HG03039 (cell line): ENCODE measurements around the gene ATXN1.

Source experiments
- ATAC-seq: cut with Tn5 transposase; IDR thresholded peaks from one replicate; pipeline ENCODE4 v1.9.1; 2021; ENCODE audit warnings: mild to moderate bottlenecking, moderate library complexity; ENCODE audit not compliant: unreplicated experiment

The ATXN1 gene

GRCh38 chr6:16583144-16583762 lies 178.0 kb downstream of the ATXN1 start:
- ATAC-seq: no peak

DNA sequence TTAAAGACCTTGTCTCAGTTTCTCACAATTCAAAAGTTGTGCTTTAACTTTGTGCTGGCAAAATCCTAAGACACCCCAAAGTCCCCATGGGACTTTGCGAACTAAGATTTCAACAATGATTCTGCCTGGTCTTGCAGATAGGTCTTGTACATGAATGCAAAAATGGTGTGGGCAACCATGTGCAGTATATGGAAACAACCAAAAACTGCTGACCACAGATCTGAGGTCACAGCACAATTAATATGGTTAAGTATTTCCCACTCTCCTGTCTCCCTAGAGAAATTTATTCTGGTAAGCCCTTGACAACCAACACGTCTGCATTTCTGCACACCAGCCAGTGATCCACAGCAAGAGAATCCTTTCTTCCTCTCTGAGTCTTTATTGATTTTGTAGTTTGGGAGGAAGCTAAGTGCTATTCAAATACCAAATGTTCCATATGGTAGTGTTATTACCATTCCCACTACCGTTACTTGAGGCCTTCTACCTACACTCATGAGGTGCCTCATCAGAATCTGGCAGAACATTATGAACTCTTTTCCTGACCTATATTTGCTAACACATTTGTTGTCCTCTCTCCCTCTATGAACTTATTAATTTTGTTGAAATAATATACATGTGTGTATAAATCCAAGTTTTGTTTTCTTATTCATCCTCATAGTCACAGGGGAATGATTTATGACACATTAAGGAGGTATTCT lies 178.7 kb downstream of the ATXN1 start:
- no peak for ATAC-seq

DNA sequence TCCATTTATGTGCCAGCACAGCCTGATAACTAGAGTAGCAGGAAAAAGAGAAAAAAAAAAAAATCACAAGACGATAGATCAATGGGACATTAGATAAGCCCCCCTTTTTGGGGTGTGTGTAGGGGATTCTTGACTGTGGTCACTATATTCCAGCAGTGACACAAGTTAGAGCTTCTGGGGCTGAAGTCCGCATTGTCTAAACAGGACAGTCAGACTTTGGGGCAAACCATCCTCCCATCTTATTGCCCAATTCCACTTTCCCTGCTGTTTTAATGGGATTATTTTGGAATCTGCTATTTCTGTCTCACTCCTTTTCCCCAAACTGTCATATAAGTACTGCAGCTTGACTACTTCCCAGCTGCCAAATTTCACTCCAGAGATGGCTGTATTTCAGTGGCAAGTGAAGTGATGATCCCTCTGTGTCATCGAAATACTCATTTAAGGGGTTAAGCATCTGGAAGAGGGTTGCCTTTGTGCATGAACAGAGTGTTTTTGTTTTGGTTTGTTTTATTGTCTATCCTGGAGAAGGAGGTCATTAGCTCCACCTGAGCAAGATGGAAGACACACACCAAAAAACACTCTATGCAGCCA lies 182.5 kb downstream of the ATXN1 start:
- no peak for ATAC-seq

GRCh38 chr6:16576451-16577368 lies 184.6 kb downstream of the ATXN1 start:
- ATAC-seq: peak; percentile 87

DNA sequence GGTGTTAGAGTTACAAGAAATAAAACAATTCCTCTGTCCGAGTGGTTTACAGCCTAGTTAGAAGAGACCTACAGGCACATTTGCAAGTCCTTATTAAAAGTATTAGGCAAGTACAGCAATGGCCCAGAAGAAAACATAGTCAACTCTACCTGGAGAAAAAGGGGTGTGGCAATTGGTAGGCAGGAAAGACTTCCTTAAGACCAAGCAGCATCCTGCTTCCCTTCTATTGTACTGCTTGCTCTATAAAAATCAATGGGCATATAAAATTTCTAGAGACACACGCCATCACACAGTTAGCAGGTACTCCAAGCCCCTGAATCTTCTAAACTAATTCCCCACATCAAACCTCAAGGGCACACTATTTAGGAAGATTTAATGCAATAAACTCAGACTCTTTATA lies 185.6 kb downstream of the ATXN1 start:
- ATAC-seq: no peak

DNA sequence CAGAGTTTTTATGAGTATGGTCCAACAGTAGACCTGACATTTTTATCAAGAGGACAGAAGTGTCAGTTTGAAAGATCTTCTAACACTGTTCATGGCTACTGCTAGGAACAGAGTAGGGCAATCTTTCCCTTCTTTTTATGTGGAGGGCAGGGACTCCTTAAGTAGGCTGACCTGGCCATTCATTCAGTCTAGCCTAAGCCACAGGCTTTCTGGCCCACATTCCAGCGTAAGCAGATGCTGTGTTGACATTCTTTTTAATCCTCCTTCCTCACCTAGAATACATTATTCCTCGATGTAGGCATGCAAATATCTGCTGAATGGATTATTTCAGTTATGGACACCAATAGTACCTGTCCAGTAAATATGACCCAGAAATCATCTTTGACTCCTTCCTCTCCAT lies 188.3 kb downstream of the ATXN1 start:
- no peak for ATAC-seq

DNA sequence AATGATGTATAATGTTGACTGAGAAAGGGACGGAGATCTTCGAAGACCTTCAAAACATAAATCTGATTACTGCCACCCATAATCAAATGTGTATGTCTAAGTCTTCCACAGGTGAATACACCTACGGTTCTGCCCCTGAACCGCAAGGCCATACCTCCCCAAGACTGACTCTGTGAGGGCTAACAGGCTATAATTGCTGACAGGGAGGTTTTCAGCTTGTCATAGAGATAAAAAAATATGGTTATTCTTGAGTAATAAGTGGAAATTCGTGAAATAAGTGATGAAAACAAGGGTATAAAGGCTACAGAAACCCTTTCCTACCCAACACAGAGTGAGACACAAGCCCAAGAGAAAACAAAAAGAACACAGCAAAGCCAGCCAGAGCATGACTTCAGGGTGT lies 188.9 kb downstream of the ATXN1 start:
- ATAC-seq: no peak

- no peak for ATAC-seq
Measured at GRCh38 chr6:16570946-16571345, 190.3 kb downstream of the ATXN1 start.

GRCh38 chr6:16570221-16570553 lies 191.1 kb downstream of the ATXN1 start:
- ATAC-seq: no peak

GRCh38 chr6:16568128-16568527 lies 193.1 kb downstream of the ATXN1 start:
- no peak for ATAC-seq

GRCh38 chr6:16567071-16567470 lies 194.2 kb downstream of the ATXN1 start:
- ATAC-seq: no peak

DNA sequence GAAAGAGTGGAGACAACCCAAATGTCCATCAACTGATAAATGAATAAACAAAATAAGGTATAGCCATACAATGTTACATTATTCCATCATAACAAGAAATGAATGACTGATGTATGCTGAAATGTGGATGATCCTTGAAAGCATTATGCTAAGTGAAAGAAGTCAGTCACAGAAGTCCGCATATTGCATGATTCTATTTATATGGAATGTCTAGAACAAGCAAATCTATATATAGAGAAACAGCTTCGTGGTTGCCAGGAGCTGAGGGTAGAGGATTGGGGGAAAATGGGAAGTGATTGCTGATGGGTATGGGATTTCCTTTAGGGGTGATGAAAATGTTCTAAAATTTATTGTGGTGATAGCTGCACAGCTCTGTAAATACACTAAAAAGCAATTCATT lies 196.8 kb downstream of the ATXN1 start:
- no peak for ATAC-seq

- ATAC-seq: no peak
Measured at GRCh38 chr6:16563628-16564240, 197.5 kb downstream of the ATXN1 start.

GRCh38 chr6:16562498-16562897 lies 198.8 kb downstream of the ATXN1 start:
- ATAC-seq: no peak

- ATAC-seq: no peak
Measured at GRCh38 chr6:16559071-16559470, 202.2 kb downstream of the ATXN1 start.

- ATAC-seq: no peak
Measured at GRCh38 chr6:16555550-16555949, 205.7 kb downstream of the ATXN1 start.

- ATAC-seq: no peak
Measured at GRCh38 chr6:16553531-16553930, 207.7 kb downstream of the ATXN1 start.

- no peak for ATAC-seq
Measured at GRCh38 chr6:16551466-16551865, 209.8 kb downstream of the ATXN1 start.

DNA sequence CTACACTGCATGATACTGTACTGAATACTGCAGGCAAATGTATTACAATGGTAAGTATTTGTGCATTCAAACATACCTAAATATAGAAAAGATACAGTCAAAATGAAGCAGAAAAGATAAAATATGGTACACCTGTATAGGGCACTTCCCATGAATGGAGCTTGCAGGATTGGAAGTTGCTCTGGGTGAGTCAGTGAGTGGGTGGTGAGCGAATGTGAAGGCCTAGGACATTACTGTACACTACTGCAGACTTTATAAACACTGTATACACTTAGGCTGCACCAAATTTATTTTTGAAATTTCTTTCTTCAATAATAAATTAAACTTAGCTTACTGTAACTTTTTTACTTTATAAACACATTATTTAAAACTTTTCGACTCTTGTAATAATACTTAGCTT lies 213.1 kb downstream of the ATXN1 start:
- ATAC-seq: no peak

- no peak for ATAC-seq
Measured at GRCh38 chr6:16547587-16547986, 213.7 kb downstream of the ATXN1 start.

DNA sequence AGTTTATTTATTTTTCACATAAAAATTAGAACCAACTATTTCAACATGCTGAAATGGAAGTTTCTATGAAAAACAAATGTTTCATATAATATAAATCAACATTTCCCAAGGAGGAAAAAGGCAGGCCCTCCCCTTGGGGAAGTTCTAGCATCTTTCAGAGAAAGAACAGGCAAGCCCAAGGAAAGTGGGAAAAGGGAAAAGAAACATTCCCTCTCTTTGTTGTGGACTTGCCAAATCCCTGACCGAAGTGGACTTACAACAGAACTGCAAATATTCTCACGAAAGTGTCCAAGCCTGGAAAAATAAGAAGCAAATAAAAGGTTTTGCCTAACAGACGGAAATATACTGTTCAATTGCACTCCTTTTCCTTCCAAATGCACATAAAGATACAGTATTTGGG lies 214.4 kb downstream of the ATXN1 start:
- ATAC-seq: no peak
